ENCODE measurements around the gene NAA10. TPM values are rescaled to one million over a fixed set of nuclear protein-coding genes. Genes with fewer than 3 reads are reported as not detected.

The NAA10 gene
- total RNA-seq, 2 experiments from 2014 or later, result 79.5 to 84.3 TPM

GRCh38 chrX:153961292-153961691 lies 26.5 kb upstream of the NAA10 start:
- H3K4me3 Mint-ChIP-seq, result no peak overlapping the region
- H3K9me3 Mint-ChIP-seq, result no peaks in the 10 kb centered on the region
- no peaks in the 10 kb centered on the region for H3K27me3 Mint-ChIP-seq
- H3K36me3 Mint-ChIP-seq, result no peaks in the 10 kb centered on the region
- DNase-seq (no peak), ATAC-seq (ENCODE audit: low read depth) (no peak)
- H3K4me1 Mint-ChIP-seq, result peaks cover 2% of the 10 kb centered on the region
- no peak overlapping the region for H3K27ac Mint-ChIP-seq
- POLR2A ChIA-PET, result interaction anchor here (1.1 to 1.3 kb wide), 2 partner anchors 29 to 52 kb away, joined by 3 read pairs; no protein-coding TSS in a partner anchor

- H3K4me3 Mint-ChIP-seq, result no peak overlapping the region
- H3K9me3 Mint-ChIP-seq, result no peaks in the 10 kb centered on the region
- POLR2A ChIA-PET, result no interaction called here
- H3K4me1 Mint-ChIP-seq, result no peaks in the 10 kb centered on the region
- DNase-seq (no peak), ATAC-seq (ENCODE audit: low read depth) (no peak)
- no peak overlapping the region for H3K27ac Mint-ChIP-seq
- no peaks in the 10 kb centered on the region for H3K27me3 Mint-ChIP-seq
- H3K36me3 Mint-ChIP-seq, result no peaks in the 10 kb centered on the region
These were observed 25.9 kb upstream of the NAA10 start for GRCh38 chrX:153960786-153961185.

- ATAC-seq (ENCODE audit: low read depth) (no peak), DNase-seq (no peak)
- Mint-ChIP-seq H3K27me3 (no peaks in the 10 kb centered on the region), H3K4me3 (no peak overlapping the region), H3K4me1 (no peaks in the 10 kb centered on the region), H3K36me3 (no peaks in the 10 kb centered on the region), H3K9me3 (no peaks in the 10 kb centered on the region), H3K27ac (no peak overlapping the region)
- POLR2A ChIA-PET, result no interaction called here
These were observed 25.2 kb upstream of the NAA10 start for GRCh38 chrX:153960077-153960476.

- Mint-ChIP-seq H3K27me3 (no peaks in the 10 kb centered on the region), H3K9me3 (no peaks in the 10 kb centered on the region), H3K27ac (no peak overlapping the region), H3K36me3 (no peaks in the 10 kb centered on the region), H3K4me1 (no peaks in the 10 kb centered on the region), H3K4me3 (no peak overlapping the region)
- no peak for ATAC-seq (ENCODE audit: low read depth)
- DNase-seq, result no peak
- POLR2A ChIA-PET, result interaction anchor here (1.1 kb wide), 1 partner anchor 12 kb away, joined by 4 read pairs; no protein-coding TSS in a partner anchor
These were observed 24.8 kb upstream of the NAA10 start for GRCh38 chrX:153959649-153960048.

- H3K4me3 Mint-ChIP-seq, result no peak overlapping the region
- no peak overlapping the region for H3K27ac Mint-ChIP-seq
- ATAC-seq (ENCODE audit: low read depth), result no peak
- no peaks in the 10 kb centered on the region for H3K27me3 Mint-ChIP-seq
- no peak for DNase-seq
- POLR2A ChIA-PET, result interaction anchor here (1.1 kb wide), 1 partner anchor 11 kb away, joined by 4 read pairs; no protein-coding TSS in a partner anchor
- H3K36me3 Mint-ChIP-seq, result no peaks in the 10 kb centered on the region
- H3K9me3 Mint-ChIP-seq, result no peaks in the 10 kb centered on the region
- H3K4me1 Mint-ChIP-seq, result no peaks in the 10 kb centered on the region
These were observed 23.8 kb upstream of the NAA10 start for GRCh38 chrX:153958605-153959004.

- POLR2A ChIA-PET, result no interaction called here
- no peak for DNase-seq
- Mint-ChIP-seq H3K27me3 (no peaks in the 10 kb centered on the region), H3K4me1 (no peaks in the 10 kb centered on the region), H3K36me3 (no peaks in the 10 kb centered on the region), H3K9me3 (no peaks in the 10 kb centered on the region), H3K4me3 (no peak overlapping the region), H3K27ac (no peak overlapping the region)
- ATAC-seq (ENCODE audit: low read depth), result no peak
These were observed 22.4 kb upstream of the NAA10 start for GRCh38 chrX:153957224-153957623.

GRCh38 chrX:153956044-153956907 lies 21.4 kb upstream of the NAA10 start:
- ATAC-seq (ENCODE audit: low read depth) (no peak), DNase-seq (no peak)
- no peaks in the 10 kb centered on the region for H3K4me1 Mint-ChIP-seq
- POLR2A ChIA-PET, result interaction anchor here (0.9 kb wide), 1 partner anchor 11 kb away, joined by 3 read pairs; no protein-coding TSS in a partner anchor
- peaks cover 2% of the 10 kb centered on the region for H3K36me3 Mint-ChIP-seq
- H3K4me3 Mint-ChIP-seq, result no peak overlapping the region
- H3K9me3 Mint-ChIP-seq, result no peaks in the 10 kb centered on the region
- H3K27me3 Mint-ChIP-seq, result no peaks in the 10 kb centered on the region
- H3K27ac Mint-ChIP-seq, result no peak overlapping the region

- peaks cover 2% of the 10 kb centered on the region for H3K36me3 Mint-ChIP-seq
- POLR2A ChIA-PET, result no interaction called here
- ATAC-seq (ENCODE audit: low read depth) (no peak), DNase-seq (no peak)
- H3K4me3 Mint-ChIP-seq, result no peak overlapping the region
- H3K9me3 Mint-ChIP-seq, result no peaks in the 10 kb centered on the region
- no peaks in the 10 kb centered on the region for H3K27me3 Mint-ChIP-seq
- no peak overlapping the region for H3K27ac Mint-ChIP-seq
- H3K4me1 Mint-ChIP-seq, result peaks cover 4% of the 10 kb centered on the region
These were observed 20.4 kb upstream of the NAA10 start for GRCh38 chrX:153955228-153955732.

- no peaks in the 10 kb centered on the region for H3K27me3 Mint-ChIP-seq
- no peak overlapping the region for H3K27ac Mint-ChIP-seq
- no peak for DNase-seq
- no peak overlapping the region for H3K4me3 Mint-ChIP-seq
- peaks cover 2% of the 10 kb centered on the region for H3K36me3 Mint-ChIP-seq
- POLR2A ChIA-PET, result no interaction called here
- ATAC-seq (ENCODE audit: low read depth), result no peak
- H3K4me1 Mint-ChIP-seq, result peaks cover 4% of the 10 kb centered on the region
- H3K9me3 Mint-ChIP-seq, result no peaks in the 10 kb centered on the region
These were observed 19.9 kb upstream of the NAA10 start for GRCh38 chrX:153954558-153955227.

GRCh38 chrX:153953892-153954557 lies 19.2 kb upstream of the NAA10 start:
- Mint-ChIP-seq H3K27ac (no peak overlapping the region), H3K36me3 (peaks cover 2% of the 10 kb centered on the region), H3K4me3 (no peak overlapping the region), H3K4me1 (peaks cover 6% of the 10 kb centered on the region), H3K27me3 (no peaks in the 10 kb centered on the region), H3K9me3 (no peaks in the 10 kb centered on the region)
- POLR2A ChIA-PET, result interaction anchor here (12.8 kb wide), 1 partner anchor 29 kb away, joined by 185 read pairs; the partner anchor contains the start of gene ARHGAP4
- DNase-seq (no peak), ATAC-seq (ENCODE audit: low read depth) (no peak)

GRCh38 chrX:153953342-153953830 lies 18.5 kb upstream of the NAA10 start:
- H3K4me3 Mint-ChIP-seq, result no peak overlapping the region
- ATAC-seq (ENCODE audit: low read depth), result peak; percentile 69
- peaks cover 2% of the 10 kb centered on the region for H3K36me3 Mint-ChIP-seq
- H3K4me1 Mint-ChIP-seq, result peaks cover 8% of the 10 kb centered on the region
- no peaks in the 10 kb centered on the region for H3K27me3 Mint-ChIP-seq
- H3K9me3 Mint-ChIP-seq, result no peaks in the 10 kb centered on the region
- H3K27ac Mint-ChIP-seq, result peak overlapping the region; percentile 69
- DNase-seq, result peak; percentile 82
- POLR2A ChIA-PET, result interaction anchor here (12.8 kb wide), 1 partner anchor 28 kb away, joined by 185 read pairs; the partner anchor contains the start of gene ARHGAP4

GRCh38 chrX:153952373-153953026 lies 17.7 kb upstream of the NAA10 start:
- H3K27ac Mint-ChIP-seq, result no peak overlapping the region
- no peaks in the 10 kb centered on the region for H3K27me3 Mint-ChIP-seq
- no peaks in the 10 kb centered on the region for H3K9me3 Mint-ChIP-seq
- POLR2A ChIA-PET, result interaction anchor here (12.8 kb wide), 1 partner anchor 27 kb away, joined by 185 read pairs; the partner anchor contains the start of gene ARHGAP4
- DNase-seq (no peak), ATAC-seq (ENCODE audit: low read depth) (no peak)
- peaks cover 3% of the 10 kb centered on the region for H3K36me3 Mint-ChIP-seq
- H3K4me1 Mint-ChIP-seq, result peaks cover 12% of the 10 kb centered on the region
- no peak overlapping the region for H3K4me3 Mint-ChIP-seq
